Transverse colon (tissue), 4 donors: Measurements from ENCODE around the gene MARCHF3.

Experiments used
- POLR2A ChIP-seq: fragments of 450-650 bp; IDR thresholded peaks from one replicate; pipeline ENCODE4 v1.6.1; 2016; ENCODE audit warnings: antibody characterized with exemption, mild to moderate bottlenecking, moderate library complexity
- POLR2AphosphoS5 ChIP-seq, 3 donors: sonication (generic); formaldehyde crosslinking; IDR thresholded peaks; one replicate each; pipeline ENCODE4 v1.6.1; 2016; ENCODE audit warnings: antibody characterized with exemption in 3 of 3
- TF ChIP-seq, protein P1 (sequence below), 5 experiments: fragments of 200-600 bp in 3 of 5; fragments of 450-650 bp in 2 of 5; sonication (generic) in 3 of 5; IDR thresholded peaks; 1 replicate in 2 of 5; 2 replicates in 3 of 5; pipeline ENCODE4 v1.5.1; 2016 to 2017; ENCODE audit warnings: antibody characterized with exemption in 5 of 5, inconsistent platforms in 3 of 5, mild to moderate bottlenecking in 2 of 5, moderate library complexity in 1 of 5

DNA sequence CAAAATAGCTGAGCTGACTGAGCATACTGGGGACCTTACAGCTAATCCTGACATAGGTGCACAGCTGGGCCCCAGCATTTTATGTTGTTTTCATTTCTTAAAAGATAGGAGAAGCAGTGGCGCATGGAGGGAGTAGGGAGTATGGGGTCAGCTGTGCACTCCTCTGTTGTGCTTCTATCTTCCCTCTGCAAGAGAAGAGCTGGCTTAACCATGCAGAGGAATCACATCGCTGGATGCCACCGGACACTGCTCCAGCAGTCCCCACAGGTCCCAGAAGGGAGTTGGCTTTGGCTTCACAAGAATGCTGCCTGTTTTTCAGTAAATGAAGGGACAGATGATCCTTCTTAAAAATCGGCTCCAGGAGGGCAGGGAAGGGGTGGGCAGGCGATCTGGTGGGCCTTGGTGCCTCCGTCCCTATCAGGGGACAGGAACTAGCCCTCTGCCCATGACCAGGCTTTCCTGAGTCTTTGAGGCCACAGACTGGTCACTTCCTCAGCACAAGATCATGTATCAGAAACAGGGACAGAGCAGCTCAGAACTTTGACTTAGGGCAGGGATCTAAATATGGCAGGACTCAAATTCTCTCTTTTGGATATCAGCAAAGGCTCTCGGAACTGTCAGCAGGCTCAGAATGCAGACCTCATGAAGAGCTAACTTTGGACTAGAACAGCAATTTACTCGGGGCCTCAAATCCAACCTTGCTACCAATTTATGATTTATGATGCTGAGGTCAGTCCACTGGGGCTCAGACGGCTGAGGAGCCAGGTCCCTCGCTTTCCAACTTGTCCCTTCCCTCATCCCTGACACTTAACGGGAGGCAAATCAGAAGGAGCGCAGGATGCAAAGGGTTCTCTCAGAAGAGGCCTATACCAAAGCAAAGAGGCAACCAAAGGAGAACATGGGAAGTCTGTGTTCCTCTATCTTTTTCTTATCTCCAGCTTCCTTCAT, 47.2 kb downstream of the MARCHF3 start:
- TF ChIP-seq, protein P1, sequence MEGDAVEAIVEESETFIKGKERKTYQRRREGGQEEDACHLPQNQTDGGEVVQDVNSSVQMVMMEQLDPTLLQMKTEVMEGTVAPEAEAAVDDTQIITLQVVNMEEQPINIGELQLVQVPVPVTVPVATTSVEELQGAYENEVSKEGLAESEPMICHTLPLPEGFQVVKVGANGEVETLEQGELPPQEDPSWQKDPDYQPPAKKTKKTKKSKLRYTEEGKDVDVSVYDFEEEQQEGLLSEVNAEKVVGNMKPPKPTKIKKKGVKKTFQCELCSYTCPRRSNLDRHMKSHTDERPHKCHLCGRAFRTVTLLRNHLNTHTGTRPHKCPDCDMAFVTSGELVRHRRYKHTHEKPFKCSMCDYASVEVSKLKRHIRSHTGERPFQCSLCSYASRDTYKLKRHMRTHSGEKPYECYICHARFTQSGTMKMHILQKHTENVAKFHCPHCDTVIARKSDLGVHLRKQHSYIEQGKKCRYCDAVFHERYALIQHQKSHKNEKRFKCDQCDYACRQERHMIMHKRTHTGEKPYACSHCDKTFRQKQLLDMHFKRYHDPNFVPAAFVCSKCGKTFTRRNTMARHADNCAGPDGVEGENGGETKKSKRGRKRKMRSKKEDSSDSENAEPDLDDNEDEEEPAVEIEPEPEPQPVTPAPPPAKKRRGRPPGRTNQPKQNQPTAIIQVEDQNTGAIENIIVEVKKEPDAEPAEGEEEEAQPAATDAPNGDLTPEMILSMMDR (IDR thresholded peaks at IDR 0.05): no peak
- no peak for TF ChIP-seq POLR2A
- no peak for TF ChIP-seq POLR2AphosphoS5 (IDR thresholded peaks at IDR 0.05)
